OCI-LY7 (cell line): ENCODE measurements around the gene NONO.

Experiments used
- CTCF ChIP-seq: fragments of 200-600 bp; sonication (generic); conservative IDR thresholded peaks from 2 replicates; pipeline ENCODE4 v1.5.1; 2014; ENCODE audit warnings: mild to moderate bottlenecking, antibody characterized with exemption, low read length, moderate library complexity, mixed read lengths
- EZH2phosphoT487 ChIP-seq: fragments of 200-600 bp; sonication (generic); IDR thresholded peaks from 2 replicates; pipeline ENCODE4 v1.6.1; 2018; ENCODE audit warnings: low read depth, borderline replicate concordance, mild to moderate bottlenecking, mixed run types, antibody characterized with exemption, low read length, moderate library complexity, mixed read lengths

DNA sequence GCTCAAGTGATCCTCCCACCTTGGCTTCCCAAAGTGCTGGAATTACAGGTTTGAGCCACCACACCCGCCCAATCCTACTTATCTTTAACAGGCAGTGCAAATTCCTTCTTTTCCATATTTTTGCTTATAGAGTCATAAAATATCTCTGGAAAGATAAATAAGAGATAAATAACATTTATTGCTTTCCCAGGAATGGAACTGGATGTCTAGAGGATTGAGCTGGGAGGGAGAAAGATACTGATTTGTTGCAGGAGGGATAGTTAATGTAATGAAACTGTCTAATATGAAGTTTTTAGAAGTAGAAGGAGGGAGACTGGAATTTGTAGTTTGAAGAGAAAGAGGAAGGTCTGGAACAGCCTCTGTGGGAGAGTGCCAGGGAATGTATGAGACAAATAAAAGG, 38.3 kb downstream of the NONO start:
- no peak for TF ChIP-seq CTCF
- TF ChIP-seq EZH2phosphoT487: no peak
